ENCODE measurements around the gene AMPD1. TPM values are rescaled to one million over a fixed set of nuclear protein-coding genes. Genes with fewer than 3 reads are reported as not detected.

Gene AMPD1
- total and polyA plus RNA-seq, 2 of the 13 experiments (the other 11 are each of a cell fraction or from before 2014, with no cell fraction given), result not detected

DNA sequence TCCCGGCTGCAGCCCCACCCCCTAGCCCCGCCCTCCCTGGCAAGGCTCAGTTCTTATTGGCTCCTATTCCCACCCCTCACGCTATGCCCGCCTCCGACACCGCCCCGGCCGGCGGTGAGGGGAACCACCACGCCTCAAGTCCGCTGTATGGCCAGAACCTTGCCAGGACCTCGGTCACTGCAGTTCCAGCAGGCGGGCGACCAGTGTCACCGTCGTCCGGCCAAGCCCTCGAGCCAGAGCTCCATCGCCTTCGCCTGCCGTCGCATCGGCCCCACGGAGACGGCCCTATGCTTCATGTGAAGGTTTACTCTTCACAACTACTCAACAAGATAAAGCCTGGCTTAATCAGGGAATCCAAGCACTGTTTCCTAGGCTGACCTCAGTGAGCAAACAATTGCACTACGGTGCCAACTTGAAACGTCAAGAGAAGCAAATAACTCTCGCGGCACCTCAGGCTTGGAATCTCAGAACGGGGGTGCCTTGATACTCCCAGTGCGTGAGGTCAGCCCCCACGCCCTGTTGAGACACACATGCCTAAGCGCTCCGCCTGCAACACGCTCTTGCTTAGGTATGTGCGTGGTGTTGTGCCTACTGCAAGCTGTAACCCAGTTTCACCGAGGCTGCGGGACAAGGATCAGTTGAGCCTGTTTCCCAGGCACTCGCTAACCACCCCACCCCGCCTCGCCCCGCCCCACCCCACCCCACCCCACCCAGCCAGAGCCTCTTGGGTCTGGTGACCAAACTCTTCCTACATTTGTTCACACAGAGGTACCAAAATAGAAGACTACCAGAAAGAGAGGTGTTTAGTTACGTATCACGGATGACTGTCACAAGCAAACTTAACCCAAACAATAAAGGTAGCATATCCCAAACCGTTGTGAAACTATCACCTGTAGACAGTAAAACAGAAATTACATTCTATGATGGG lies 25.0 kb downstream of the AMPD1 start (continued):
- TF ChIP-seq, protein P1, sequence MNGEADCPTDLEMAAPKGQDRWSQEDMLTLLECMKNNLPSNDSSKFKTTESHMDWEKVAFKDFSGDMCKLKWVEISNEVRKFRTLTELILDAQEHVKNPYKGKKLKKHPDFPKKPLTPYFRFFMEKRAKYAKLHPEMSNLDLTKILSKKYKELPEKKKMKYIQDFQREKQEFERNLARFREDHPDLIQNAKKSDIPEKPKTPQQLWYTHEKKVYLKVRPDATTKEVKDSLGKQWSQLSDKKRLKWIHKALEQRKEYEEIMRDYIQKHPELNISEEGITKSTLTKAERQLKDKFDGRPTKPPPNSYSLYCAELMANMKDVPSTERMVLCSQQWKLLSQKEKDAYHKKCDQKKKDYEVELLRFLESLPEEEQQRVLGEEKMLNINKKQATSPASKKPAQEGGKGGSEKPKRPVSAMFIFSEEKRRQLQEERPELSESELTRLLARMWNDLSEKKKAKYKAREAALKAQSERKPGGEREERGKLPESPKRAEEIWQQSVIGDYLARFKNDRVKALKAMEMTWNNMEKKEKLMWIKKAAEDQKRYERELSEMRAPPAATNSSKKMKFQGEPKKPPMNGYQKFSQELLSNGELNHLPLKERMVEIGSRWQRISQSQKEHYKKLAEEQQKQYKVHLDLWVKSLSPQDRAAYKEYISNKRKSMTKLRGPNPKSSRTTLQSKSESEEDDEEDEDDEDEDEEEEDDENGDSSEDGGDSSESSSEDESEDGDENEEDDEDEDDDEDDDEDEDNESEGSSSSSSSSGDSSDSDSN (CRISPR knock-in tag; IDR thresholded peaks at IDR 0.05), result peak; percentile 82
- TF ChIP-seq POGZ (CRISPR knock-in tag; IDR thresholded peaks at IDR 0.05), result 0 out of 2 replicates have a peak, but pooled peaks have one; percentile 17
- TF ChIP-seq WIZ (CRISPR knock-in tag; IDR thresholded peaks at IDR 0.05), result no peak
- TF ChIP-seq, protein P2, sequence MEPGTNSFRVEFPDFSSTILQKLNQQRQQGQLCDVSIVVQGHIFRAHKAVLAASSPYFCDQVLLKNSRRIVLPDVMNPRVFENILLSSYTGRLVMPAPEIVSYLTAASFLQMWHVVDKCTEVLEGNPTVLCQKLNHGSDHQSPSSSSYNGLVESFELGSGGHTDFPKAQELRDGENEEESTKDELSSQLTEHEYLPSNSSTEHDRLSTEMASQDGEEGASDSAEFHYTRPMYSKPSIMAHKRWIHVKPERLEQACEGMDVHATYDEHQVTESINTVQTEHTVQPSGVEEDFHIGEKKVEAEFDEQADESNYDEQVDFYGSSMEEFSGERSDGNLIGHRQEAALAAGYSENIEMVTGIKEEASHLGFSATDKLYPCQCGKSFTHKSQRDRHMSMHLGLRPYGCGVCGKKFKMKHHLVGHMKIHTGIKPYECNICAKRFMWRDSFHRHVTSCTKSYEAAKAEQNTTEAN (CRISPR knock-in tag; conservative IDR thresholded peaks at IDR 0.05), result no peak
- TF ChIP-seq, protein P3, sequence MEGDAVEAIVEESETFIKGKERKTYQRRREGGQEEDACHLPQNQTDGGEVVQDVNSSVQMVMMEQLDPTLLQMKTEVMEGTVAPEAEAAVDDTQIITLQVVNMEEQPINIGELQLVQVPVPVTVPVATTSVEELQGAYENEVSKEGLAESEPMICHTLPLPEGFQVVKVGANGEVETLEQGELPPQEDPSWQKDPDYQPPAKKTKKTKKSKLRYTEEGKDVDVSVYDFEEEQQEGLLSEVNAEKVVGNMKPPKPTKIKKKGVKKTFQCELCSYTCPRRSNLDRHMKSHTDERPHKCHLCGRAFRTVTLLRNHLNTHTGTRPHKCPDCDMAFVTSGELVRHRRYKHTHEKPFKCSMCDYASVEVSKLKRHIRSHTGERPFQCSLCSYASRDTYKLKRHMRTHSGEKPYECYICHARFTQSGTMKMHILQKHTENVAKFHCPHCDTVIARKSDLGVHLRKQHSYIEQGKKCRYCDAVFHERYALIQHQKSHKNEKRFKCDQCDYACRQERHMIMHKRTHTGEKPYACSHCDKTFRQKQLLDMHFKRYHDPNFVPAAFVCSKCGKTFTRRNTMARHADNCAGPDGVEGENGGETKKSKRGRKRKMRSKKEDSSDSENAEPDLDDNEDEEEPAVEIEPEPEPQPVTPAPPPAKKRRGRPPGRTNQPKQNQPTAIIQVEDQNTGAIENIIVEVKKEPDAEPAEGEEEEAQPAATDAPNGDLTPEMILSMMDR (CRISPR knock-in tag; IDR thresholded peaks at IDR 0.05), result peak; percentile 23; the same call in 1 of the 2 replicates
- TF ChIP-seq NFYB (CRISPR knock-in tag; IDR thresholded peaks at IDR 0.05), result peak; percentile 63
- TF ChIP-seq ZNF547 (CRISPR knock-in tag; IDR thresholded peaks at IDR 0.05), result no peak
- TF ChIP-seq ZNF501 (CRISPR knock-in tag; IDR thresholded peaks at IDR 0.05), result peak; percentile 42; the same call in 1 of the 2 replicates
- TF ChIP-seq, protein P4, sequence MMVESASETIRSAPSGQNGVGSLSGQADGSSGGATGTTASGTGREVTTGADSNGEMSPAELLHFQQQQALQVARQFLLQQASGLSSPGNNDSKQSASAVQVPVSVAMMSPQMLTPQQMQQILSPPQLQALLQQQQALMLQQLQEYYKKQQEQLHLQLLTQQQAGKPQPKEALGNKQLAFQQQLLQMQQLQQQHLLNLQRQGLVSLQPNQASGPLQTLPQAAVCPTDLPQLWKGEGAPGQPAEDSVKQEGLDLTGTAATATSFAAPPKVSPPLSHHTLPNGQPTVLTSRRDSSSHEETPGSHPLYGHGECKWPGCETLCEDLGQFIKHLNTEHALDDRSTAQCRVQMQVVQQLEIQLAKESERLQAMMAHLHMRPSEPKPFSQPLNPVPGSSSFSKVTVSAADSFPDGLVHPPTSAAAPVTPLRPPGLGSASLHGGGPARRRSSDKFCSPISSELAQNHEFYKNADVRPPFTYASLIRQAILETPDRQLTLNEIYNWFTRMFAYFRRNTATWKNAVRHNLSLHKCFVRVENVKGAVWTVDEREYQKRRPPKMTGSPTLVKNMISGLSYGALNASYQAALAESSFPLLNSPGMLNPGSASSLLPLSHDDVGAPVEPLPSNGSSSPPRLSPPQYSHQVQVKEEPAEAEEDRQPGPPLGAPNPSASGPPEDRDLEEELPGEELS (CRISPR knock-in tag; IDR thresholded peaks at IDR 0.05), result peak; percentile 38; the same call in 1 of the 2 replicates
- TF ChIP-seq NPAS2 (CRISPR knock-in tag; IDR thresholded peaks at IDR 0.05; ENCODE audit: borderline replicate concordance), result no peak
- peak in 1 of 2 experiments; percentile 34; a peak in 1 of 4 replicates for TF ChIP-seq POLR2A (IDR thresholded peaks at IDR 0.05; ENCODE audit: insufficient read depth in 1 of 2, low read depth in 2 of 2, low read length in 2 of 2)
- TF ChIP-seq, protein P5, sequence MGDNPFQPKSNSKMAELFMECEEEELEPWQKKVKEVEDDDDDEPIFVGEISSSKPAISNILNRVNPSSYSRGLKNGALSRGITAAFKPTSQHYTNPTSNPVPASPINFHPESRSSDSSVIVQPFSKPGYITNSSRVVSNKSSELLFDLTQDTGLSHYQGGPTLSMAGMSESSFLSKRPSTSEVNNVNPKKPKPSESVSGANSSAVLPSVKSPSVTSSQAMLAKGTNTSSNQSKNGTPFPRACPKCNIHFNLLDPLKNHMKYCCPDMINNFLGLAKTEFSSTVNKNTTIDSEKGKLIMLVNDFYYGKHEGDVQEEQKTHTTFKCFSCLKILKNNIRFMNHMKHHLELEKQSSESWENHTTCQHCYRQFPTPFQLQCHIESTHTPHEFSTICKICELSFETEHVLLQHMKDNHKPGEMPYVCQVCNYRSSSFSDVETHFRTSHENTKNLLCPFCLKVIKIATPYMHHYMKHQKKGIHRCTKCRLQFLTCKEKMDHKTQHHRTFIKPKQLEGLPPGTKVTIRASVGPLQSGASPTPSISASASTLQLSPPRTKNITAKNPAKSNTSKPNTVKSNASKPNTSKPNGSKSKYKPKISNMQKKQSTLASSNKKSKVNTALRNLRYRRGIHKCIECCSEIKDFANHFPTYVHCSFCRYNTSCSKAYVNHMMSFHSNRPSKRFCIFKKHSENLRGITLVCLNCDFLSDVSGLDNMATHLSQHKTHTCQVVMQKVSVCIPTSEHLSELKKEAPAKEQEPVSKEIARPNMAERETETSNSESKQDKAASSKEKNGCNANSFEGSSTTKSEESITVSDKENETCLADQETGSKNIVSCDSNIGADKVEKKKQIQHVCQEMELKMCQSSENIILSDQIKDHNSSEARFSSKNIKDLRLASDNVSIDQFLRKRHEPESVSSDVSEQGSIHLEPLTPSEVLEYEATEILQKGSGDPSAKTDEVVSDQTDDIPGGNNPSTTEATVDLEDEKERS (CRISPR knock-in tag; IDR thresholded peaks at IDR 0.05), result no peak
- no peak for TF ChIP-seq ZNF292 (CRISPR knock-in tag; IDR thresholded peaks at IDR 0.05; ENCODE audit: borderline replicate concordance, low read depth)
- TF ChIP-seq, protein P6, sequence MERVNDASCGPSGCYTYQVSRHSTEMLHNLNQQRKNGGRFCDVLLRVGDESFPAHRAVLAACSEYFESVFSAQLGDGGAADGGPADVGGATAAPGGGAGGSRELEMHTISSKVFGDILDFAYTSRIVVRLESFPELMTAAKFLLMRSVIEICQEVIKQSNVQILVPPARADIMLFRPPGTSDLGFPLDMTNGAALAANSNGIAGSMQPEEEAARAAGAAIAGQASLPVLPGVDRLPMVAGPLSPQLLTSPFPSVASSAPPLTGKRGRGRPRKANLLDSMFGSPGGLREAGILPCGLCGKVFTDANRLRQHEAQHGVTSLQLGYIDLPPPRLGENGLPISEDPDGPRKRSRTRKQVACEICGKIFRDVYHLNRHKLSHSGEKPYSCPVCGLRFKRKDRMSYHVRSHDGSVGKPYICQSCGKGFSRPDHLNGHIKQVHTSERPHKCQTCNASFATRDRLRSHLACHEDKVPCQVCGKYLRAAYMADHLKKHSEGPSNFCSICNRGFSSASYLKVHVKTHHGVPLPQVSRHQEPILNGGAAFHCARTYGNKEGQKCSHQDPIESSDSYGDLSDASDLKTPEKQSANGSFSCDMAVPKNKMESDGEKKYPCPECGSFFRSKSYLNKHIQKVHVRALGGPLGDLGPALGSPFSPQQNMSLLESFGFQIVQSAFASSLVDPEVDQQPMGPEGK (CRISPR knock-in tag; IDR thresholded peaks at IDR 0.05), result peak; percentile 33; the same call in 1 of the 2 replicates
